PFSK-1 (cell line): ENCODE data around the gene GARIN5B.

ENCODE experiments used
- FOXP2 ChIP-seq: optimal IDR thresholded peaks from 2 replicates; pipeline ENCODE3; 2011; ENCODE audit warnings: borderline replicate concordance, control low read depth, inconsistent platforms; ENCODE audit not compliant: insufficient read depth; ENCODE audit errors: extremely low read length, extremely low read depth
- POLR2AphosphoS5 ChIP-seq: IDR thresholded peaks from 2 replicates; pipeline ENCODE4 v1.6.1; 2012; ENCODE audit warnings: low read depth, mild to moderate bottlenecking, control low read depth, low read length, moderate library complexity
- REST ChIP-seq, 2 experiments: IDR thresholded peaks; 2 replicates each; pipeline versions ENCODE4 v1.6.1 to v1.8.0; 2011 to 2012; ENCODE audit warnings: low read depth in 2 of 2, low read length in 2 of 2, control low read depth in 1 of 2, inconsistent platforms in 1 of 2, mild to moderate bottlenecking in 1 of 2, moderate library complexity in 1 of 2; ENCODE audit not compliant: insufficient read depth in 1 of 2
- SIN3A ChIP-seq: IDR thresholded peaks from 2 replicates; pipeline ENCODE4 v1.6.1; 2012; ENCODE audit warnings: mild to moderate bottlenecking, low read length, moderate library complexity, borderline replicate concordance; ENCODE audit not compliant: insufficient read depth
- TAF1 ChIP-seq: IDR thresholded peaks from 2 replicates; pipeline ENCODE4 v1.6.1; 2012; ENCODE audit warnings: low read length, control low read depth, borderline replicate concordance; ENCODE audit not compliant: insufficient read depth

GARIN5B gene

GRCh38 chr19:55320844-55321419 lies 42.1 kb downstream of the GARIN5B start:
- TF ChIP-seq FOXP2 (no peak), TAF1 (no peak), REST (IDR thresholded peaks at IDR 0.05; ENCODE audit: insufficient read depth in 1 of 2, low read depth in 2 of 2, low read length in 2 of 2) (no peak), POLR2AphosphoS5 (no peak), SIN3A (no peak)

GRCh38 chr19:55319785-55320184 lies 43.3 kb downstream of the GARIN5B start:
- TF ChIP-seq FOXP2: no peak
- TF ChIP-seq REST (IDR thresholded peaks at IDR 0.05; ENCODE audit: insufficient read depth in 1 of 2, low read depth in 2 of 2, low read length in 2 of 2): no peak
- TF ChIP-seq SIN3A: no peak
- no peak for TF ChIP-seq TAF1
- TF ChIP-seq POLR2AphosphoS5: no peak

GRCh38 chr19:55316646-55317045 lies 46.4 kb downstream of the GARIN5B start:
- TF ChIP-seq SIN3A (no peak), TAF1 (no peak), POLR2AphosphoS5 (no peak), FOXP2 (no peak), REST (IDR thresholded peaks at IDR 0.05; ENCODE audit: insufficient read depth in 1 of 2, low read depth in 2 of 2, low read length in 2 of 2) (no peak)

DNA sequence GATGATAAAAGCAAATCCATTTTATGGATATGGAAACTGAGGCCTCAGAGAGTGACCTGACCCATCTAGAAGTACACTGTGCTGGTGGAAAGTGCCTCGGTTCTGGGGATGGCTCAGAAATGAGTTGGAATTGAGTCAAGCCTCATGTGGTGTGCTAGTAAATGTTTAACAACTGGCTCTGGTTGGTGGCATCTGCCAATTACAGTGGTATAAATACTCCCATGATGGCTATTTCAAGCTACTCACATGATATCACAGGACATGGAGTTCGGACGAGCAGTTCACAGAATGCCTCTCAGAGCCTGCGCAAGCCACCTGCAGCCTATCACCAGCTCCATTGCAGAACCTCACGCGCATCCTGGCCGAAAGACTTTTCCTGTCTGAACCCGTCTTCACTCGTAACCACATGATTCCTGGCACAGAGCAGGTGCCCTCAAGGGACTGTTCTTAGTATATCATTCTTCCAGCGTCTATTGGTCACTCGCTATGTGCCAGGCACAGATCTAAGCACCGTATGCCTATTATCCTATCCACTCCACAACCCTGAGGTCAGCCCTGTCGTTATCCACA lies 47.0 kb downstream of the GARIN5B start:
- TF ChIP-seq POLR2AphosphoS5: no peak
- TF ChIP-seq REST (IDR thresholded peaks at IDR 0.05; ENCODE audit: insufficient read depth in 1 of 2, low read depth in 2 of 2, low read length in 2 of 2): no peak
- TF ChIP-seq TAF1: no peak
- TF ChIP-seq SIN3A: no peak
- no peak for TF ChIP-seq FOXP2

- no peak for TF ChIP-seq REST (IDR thresholded peaks at IDR 0.05; ENCODE audit: insufficient read depth in 1 of 2, low read depth in 2 of 2, low read length in 2 of 2)
- TF ChIP-seq FOXP2: no peak
- TF ChIP-seq SIN3A: no peak
- TF ChIP-seq TAF1: no peak
- no peak for TF ChIP-seq POLR2AphosphoS5
Measured at GRCh38 chr19:55314396-55314795, 48.7 kb downstream of the GARIN5B start.
